A673 (cell line): Measurements from ENCODE around the gene NOP14.

Experiments used
- CTCF ChIP-seq: fragments of 300-800, 200-600 bp; sonication (generic); conservative IDR thresholded peaks from 2 replicates; pipeline ENCODE4 v1.5.1; 2017; ENCODE audit warnings: low read depth, mild to moderate bottlenecking, antibody characterized with exemption, low read length, moderate library complexity, mixed read lengths
- EZH2 ChIP-seq: fragments of 200-600 bp; sonication (generic); IDR thresholded peaks from 2 replicates; pipeline ENCODE4 v1.6.1; 2017; ENCODE audit warnings: borderline replicate concordance, low read depth, mild to moderate bottlenecking, mixed read lengths, antibody characterized with exemption, low read length; ENCODE audit not compliant: poor library complexity, severe bottlenecking

- TF ChIP-seq CTCF (no peak), EZH2 (no peak)
Observed at GRCh38 chr4:2923141-2923551, 40.1 kb downstream of the NOP14 start.
